Measurements from ENCODE around the gene FAM174B. TPM values are rescaled to one million over a fixed set of nuclear protein-coding genes. Genes with fewer than 3 reads are reported as not detected.

The FAM174B gene
- total and polyA plus RNA-seq, 2 donors from 2014 or later: 9.8 to 13.8 TPM

- Histone ChIP-seq H3K36me3 (ENCODE audit: control insufficient read depth in 2 of 3, insufficient read depth in 3 of 3, low read length in 3 of 3) (no peaks in the 10 kb centered on the region), H3K9me3 (ENCODE audit: control insufficient read depth in 2 of 3, insufficient read depth in 1 of 3, low read length in 3 of 3) (no peaks in the 10 kb centered on the region), H3K9ac (ENCODE audit: low read length in 3 of 3) (no peak overlapping the region), H3K4me1 (ENCODE audit: control insufficient read depth in 2 of 3, insufficient read depth in 2 of 3, low read depth in 1 of 3, low read length in 3 of 3) (peaks cover 0 to 7% (median 0%) of the 10 kb centered on the region in 3 donors), H3K4me3 (ENCODE audit: low read length in 3 of 3) (no peak overlapping the region), H3K27ac (ENCODE audit: low read depth in 2 of 2, low read length in 2 of 2) (no peak overlapping the region), H3K27me3 (ENCODE audit: control insufficient read depth, insufficient read depth, low read length) (no peaks in the 10 kb centered on the region)
- no peak for TF ChIP-seq CTCF (IDR thresholded peaks at IDR 0.05; ENCODE audit: borderline replicate concordance, extremely low read depth, insufficient read depth)
- intact Hi-C loops (cut with DNase I): no loop called here
- DNase-seq (peak in 1 of 5 donors; percentile 13), FAIRE-seq (no peak)
Measured at GRCh38 chr15:92663250-92663951, 7.8 kb upstream of the FAM174B start.

- H3K27ac ChIP-seq (ENCODE audit: low read depth in 2 of 2, low read length in 2 of 2): no peak overlapping the region
- TF ChIP-seq CTCF (IDR thresholded peaks at IDR 0.05; ENCODE audit: borderline replicate concordance, extremely low read depth, insufficient read depth): no peak
- intact Hi-C loops (cut with DNase I): no loop called here
- FAIRE-seq: no peak
- no peaks in the 10 kb centered on the region for H3K9me3 ChIP-seq (ENCODE audit: control insufficient read depth in 2 of 3, insufficient read depth in 1 of 3, low read length in 3 of 3)
- H3K27me3 ChIP-seq (ENCODE audit: control insufficient read depth, insufficient read depth, low read length): no peaks in the 10 kb centered on the region
- DNase-seq: no peak
- no peak overlapping the region for H3K9ac ChIP-seq (ENCODE audit: low read length in 3 of 3)
- H3K36me3 ChIP-seq (ENCODE audit: control insufficient read depth in 2 of 3, insufficient read depth in 3 of 3, low read length in 3 of 3): no peaks in the 10 kb centered on the region
- H3K4me1 ChIP-seq (ENCODE audit: control insufficient read depth in 2 of 3, insufficient read depth in 2 of 3, low read depth in 1 of 3, low read length in 3 of 3): peaks cover 0 to 7% (median 0%) of the 10 kb centered on the region in 3 donors
- H3K4me3 ChIP-seq (ENCODE audit: low read length in 3 of 3): no peak overlapping the region
Measured at GRCh38 chr15:92662762-92663161, 7.2 kb upstream of the FAM174B start.

GRCh38 chr15:92661956-92662355 lies 6.4 kb upstream of the FAM174B start:
- Histone ChIP-seq H3K4me1 (ENCODE audit: control insufficient read depth in 2 of 3, insufficient read depth in 2 of 3, low read depth in 1 of 3, low read length in 3 of 3) (peaks cover 0 to 3% (median 0%) of the 10 kb centered on the region in 3 donors), H3K27ac (ENCODE audit: low read depth in 2 of 2, low read length in 2 of 2) (no peak overlapping the region), H3K4me3 (ENCODE audit: low read length in 3 of 3) (no peak overlapping the region), H3K27me3 (ENCODE audit: control insufficient read depth, insufficient read depth, low read length) (no peaks in the 10 kb centered on the region), H3K9ac (ENCODE audit: low read length in 3 of 3) (no peak overlapping the region), H3K9me3 (ENCODE audit: control insufficient read depth in 2 of 3, insufficient read depth in 1 of 3, low read length in 3 of 3) (no peaks in the 10 kb centered on the region), H3K36me3 (ENCODE audit: control insufficient read depth in 2 of 3, insufficient read depth in 3 of 3, low read length in 3 of 3) (no peaks in the 10 kb centered on the region)
- no peak for DNase-seq
- no peak for FAIRE-seq
- no peak for TF ChIP-seq CTCF (IDR thresholded peaks at IDR 0.05; ENCODE audit: borderline replicate concordance, extremely low read depth, insufficient read depth)
- intact Hi-C loops (cut with DNase I): no loop called here
